ENCODE results near the gene VWA1.

GRCh38 chr1:1489231-1489630 lies 53.7 kb downstream of the VWA1 start:
- TF ChIP-seq CTCF (IDR thresholded peaks at IDR 0.05) (no peak), POLR2AphosphoS5 (IDR thresholded peaks at IDR 0.05) (no peak)

Data from breast epithelium (tissue), 3 donors.